PFSK-1 (cell line): Measurements from ENCODE around the gene THEM4.

Source experiments
- FOXP2 ChIP-seq: optimal IDR thresholded peaks from 2 replicates; pipeline ENCODE3; 2011; ENCODE audit warnings: borderline replicate concordance, control low read depth, inconsistent platforms; ENCODE audit not compliant: insufficient read depth; ENCODE audit errors: extremely low read length, extremely low read depth
- POLR2AphosphoS5 ChIP-seq: IDR thresholded peaks from 2 replicates; pipeline ENCODE4 v1.6.1; 2012; ENCODE audit warnings: low read depth, mild to moderate bottlenecking, control low read depth, low read length, moderate library complexity
- SIN3A ChIP-seq: IDR thresholded peaks from 2 replicates; pipeline ENCODE4 v1.6.1; 2012; ENCODE audit warnings: mild to moderate bottlenecking, low read length, moderate library complexity, borderline replicate concordance; ENCODE audit not compliant: insufficient read depth
- TAF1 ChIP-seq: IDR thresholded peaks from 2 replicates; pipeline ENCODE4 v1.6.1; 2012; ENCODE audit warnings: low read length, control low read depth, borderline replicate concordance; ENCODE audit not compliant: insufficient read depth
- TF ChIP-seq, protein P1 (sequence below), 2 experiments: IDR thresholded peaks; 2 replicates each; pipeline versions ENCODE4 v1.6.1 to v1.8.0; 2011 to 2012; ENCODE audit warnings: low read depth in 2 of 2, low read length in 2 of 2, control low read depth in 1 of 2, inconsistent platforms in 1 of 2, mild to moderate bottlenecking in 1 of 2, moderate library complexity in 1 of 2; ENCODE audit not compliant: insufficient read depth in 1 of 2

The THEM4 gene

GRCh38 chr1:151949371-151950193 is 40.3 kb upstream of the THEM4 start:
- TF ChIP-seq FOXP2 (no peak), POLR2AphosphoS5 (no peak), TAF1 (no peak), SIN3A (no peak)
- TF ChIP-seq, protein P1, sequence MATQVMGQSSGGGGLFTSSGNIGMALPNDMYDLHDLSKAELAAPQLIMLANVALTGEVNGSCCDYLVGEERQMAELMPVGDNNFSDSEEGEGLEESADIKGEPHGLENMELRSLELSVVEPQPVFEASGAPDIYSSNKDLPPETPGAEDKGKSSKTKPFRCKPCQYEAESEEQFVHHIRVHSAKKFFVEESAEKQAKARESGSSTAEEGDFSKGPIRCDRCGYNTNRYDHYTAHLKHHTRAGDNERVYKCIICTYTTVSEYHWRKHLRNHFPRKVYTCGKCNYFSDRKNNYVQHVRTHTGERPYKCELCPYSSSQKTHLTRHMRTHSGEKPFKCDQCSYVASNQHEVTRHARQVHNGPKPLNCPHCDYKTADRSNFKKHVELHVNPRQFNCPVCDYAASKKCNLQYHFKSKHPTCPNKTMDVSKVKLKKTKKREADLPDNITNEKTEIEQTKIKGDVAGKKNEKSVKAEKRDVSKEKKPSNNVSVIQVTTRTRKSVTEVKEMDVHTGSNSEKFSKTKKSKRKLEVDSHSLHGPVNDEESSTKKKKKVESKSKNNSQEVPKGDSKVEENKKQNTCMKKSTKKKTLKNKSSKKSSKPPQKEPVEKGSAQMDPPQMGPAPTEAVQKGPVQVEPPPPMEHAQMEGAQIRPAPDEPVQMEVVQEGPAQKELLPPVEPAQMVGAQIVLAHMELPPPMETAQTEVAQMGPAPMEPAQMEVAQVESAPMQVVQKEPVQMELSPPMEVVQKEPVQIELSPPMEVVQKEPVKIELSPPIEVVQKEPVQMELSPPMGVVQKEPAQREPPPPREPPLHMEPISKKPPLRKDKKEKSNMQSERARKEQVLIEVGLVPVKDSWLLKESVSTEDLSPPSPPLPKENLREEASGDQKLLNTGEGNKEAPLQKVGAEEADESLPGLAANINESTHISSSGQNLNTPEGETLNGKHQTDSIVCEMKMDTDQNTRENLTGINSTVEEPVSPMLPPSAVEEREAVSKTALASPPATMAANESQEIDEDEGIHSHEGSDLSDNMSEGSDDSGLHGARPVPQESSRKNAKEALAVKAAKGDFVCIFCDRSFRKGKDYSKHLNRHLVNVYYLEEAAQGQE (IDR thresholded peaks at IDR 0.05; ENCODE audit: insufficient read depth in 1 of 2, low read depth in 2 of 2, low read length in 2 of 2), result no peak

GRCh38 chr1:151948506-151948905 is 39.2 kb upstream of the THEM4 start:
- TF ChIP-seq, protein P1 (IDR thresholded peaks at IDR 0.05; ENCODE audit: insufficient read depth in 1 of 2, low read depth in 2 of 2, low read length in 2 of 2), result no peak
- TF ChIP-seq SIN3A, result no peak
- TF ChIP-seq FOXP2, result no peak

GRCh38 chr1:151947140-151947539 is 37.8 kb upstream of the THEM4 start:
- TF ChIP-seq FOXP2 (no peak), TAF1 (no peak), POLR2AphosphoS5 (no peak), SIN3A (no peak)
- TF ChIP-seq, protein P1 (IDR thresholded peaks at IDR 0.05; ENCODE audit: insufficient read depth in 1 of 2, low read depth in 2 of 2, low read length in 2 of 2), result no peak

DNA sequence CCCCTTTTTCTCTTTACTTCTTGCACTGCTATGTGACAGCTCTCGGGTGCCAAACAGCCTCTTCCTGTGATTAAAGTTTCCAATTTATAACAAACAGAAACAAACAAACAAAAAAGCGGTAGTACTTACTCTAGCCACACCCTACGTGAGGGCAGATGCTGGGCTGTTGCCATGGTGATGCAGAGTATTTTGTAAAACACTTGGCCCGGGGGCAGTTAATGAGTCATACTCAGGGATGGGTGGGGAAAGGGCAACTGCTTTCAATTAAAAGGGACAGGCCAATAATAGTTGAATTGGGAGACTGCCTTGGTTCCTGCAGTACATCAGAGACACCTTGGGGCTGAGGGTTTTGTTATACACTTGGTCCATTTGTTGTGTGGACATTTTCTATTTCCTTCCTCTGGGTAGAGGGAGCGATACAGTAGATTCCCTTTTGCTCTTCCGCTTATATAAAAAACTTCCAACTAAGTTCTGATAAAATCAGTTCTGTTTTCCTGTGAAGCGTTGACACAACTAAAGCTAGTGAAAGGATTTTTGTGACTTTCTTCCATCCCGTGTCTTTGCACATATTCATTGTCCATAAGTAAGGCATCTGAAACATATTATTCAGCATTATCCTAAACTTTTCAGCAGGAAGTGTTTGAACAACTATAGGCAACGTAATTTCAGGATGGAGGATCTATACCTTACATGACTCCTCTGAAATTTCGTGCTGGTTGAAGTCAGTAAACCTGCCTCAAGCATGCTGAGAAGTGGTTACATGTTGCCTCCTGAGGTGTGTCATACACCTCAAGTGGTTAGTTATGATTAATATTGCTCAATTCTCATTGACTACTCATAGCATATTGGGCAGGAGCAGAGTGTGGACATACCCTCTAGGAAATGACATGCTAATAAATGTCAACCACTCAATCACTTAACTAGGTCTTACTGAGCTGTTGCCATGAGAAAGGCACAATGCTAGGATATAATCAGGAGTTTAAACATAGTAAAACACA is 36.7 kb upstream of the THEM4 start:
- peak; percentile 29 for TF ChIP-seq FOXP2
- TF ChIP-seq, protein P1 (IDR thresholded peaks at IDR 0.05; ENCODE audit: insufficient read depth in 1 of 2, low read depth in 2 of 2, low read length in 2 of 2), result no peak
- TF ChIP-seq SIN3A, result no peak
